Measurements from ENCODE around the gene ENG.
A peak's percentile ranks its signal among the peaks of the same experiment; 100 is the strongest.

Gene ENG

GRCh38 chr9:127860779-127861178 is 6.3 kb upstream of the ENG start:
- peaks cover 20% of the 10 kb centered on the region for H3K4me1 ChIP-seq
- no peaks in the 10 kb centered on the region for H3K27me3 ChIP-seq
- TF ChIP-seq, protein P1, sequence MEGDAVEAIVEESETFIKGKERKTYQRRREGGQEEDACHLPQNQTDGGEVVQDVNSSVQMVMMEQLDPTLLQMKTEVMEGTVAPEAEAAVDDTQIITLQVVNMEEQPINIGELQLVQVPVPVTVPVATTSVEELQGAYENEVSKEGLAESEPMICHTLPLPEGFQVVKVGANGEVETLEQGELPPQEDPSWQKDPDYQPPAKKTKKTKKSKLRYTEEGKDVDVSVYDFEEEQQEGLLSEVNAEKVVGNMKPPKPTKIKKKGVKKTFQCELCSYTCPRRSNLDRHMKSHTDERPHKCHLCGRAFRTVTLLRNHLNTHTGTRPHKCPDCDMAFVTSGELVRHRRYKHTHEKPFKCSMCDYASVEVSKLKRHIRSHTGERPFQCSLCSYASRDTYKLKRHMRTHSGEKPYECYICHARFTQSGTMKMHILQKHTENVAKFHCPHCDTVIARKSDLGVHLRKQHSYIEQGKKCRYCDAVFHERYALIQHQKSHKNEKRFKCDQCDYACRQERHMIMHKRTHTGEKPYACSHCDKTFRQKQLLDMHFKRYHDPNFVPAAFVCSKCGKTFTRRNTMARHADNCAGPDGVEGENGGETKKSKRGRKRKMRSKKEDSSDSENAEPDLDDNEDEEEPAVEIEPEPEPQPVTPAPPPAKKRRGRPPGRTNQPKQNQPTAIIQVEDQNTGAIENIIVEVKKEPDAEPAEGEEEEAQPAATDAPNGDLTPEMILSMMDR (IDR thresholded peaks at IDR 0.05; ENCODE audit: low read depth, low read length), result no peak
- H3K9me3 ChIP-seq, result no peaks in the 10 kb centered on the region
- H3K36me3 ChIP-seq, result peaks cover under 1% of the 10 kb centered on the region; the same call in 1 of the 2 replicates
- H3K4me3 ChIP-seq (ENCODE audit: low read depth, low read length), result no peak overlapping the region
- DNase-seq, result no peak

DNA sequence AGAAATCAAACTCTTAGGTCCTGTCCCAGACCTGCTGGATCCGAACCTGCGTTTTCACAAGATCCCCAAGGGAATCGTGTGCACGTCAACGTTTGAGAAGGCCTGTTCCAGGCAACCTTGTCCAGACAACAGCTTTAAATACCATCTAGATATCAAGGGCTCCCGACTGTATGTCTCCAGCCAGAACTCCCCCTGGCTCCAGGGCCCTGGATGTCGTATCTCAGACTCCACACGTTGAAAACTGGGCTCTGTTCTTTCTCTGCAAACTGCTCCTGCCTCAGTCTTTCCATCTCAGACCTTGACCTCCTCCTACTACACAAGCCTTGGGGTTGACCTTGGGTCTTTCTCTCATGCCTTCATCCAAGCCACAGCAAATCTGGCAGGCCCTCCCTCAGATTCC is 5.8 kb upstream of the ENG start:
- no peaks in the 10 kb centered on the region for H3K27me3 ChIP-seq
- peak; percentile 45 for DNase-seq
- H3K9me3 ChIP-seq, result no peaks in the 10 kb centered on the region
- H3K36me3 ChIP-seq, result no peaks in the 10 kb centered on the region
- H3K4me1 ChIP-seq, result peaks cover 17% of the 10 kb centered on the region
- TF ChIP-seq, protein P1 (IDR thresholded peaks at IDR 0.05; ENCODE audit: low read depth, low read length), result no peak
- H3K4me3 ChIP-seq (ENCODE audit: low read depth, low read length), result no peak overlapping the region

- Histone ChIP-seq H3K27me3 (no peaks in the 10 kb centered on the region), H3K9me3 (no peaks in the 10 kb centered on the region), H3K36me3 (no peaks in the 10 kb centered on the region), H3K4me3 (ENCODE audit: low read depth, low read length) (no peak overlapping the region), H3K4me1 (peaks cover 15% of the 10 kb centered on the region)
- peak; percentile 87 for DNase-seq
- TF ChIP-seq, protein P1 (IDR thresholded peaks at IDR 0.05; ENCODE audit: low read depth, low read length), result no peak
These were observed 3.6 kb upstream of the ENG start for GRCh38 chr9:127858041-127858512.

DNA sequence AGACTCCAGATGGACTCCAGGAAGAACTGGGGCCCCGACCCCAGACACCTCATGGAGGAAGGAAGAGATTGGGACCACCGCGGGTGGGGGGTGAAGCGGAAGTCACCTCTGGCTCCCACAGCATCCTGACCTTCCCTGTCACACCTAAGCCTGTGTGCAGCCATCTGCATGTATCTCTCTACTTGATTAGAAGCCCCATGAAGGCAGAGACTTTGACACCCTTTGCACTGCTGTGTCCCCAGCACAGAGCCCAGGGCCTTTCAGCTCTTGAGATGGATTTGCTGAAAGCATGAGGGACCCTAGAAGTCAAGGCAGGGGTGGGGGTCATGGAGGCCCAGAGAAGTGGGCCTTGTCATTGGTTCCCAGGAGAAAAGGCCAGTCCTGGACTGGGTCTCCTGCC is 2.8 kb upstream of the ENG start:
- no peak overlapping the region for H3K4me3 ChIP-seq (ENCODE audit: low read depth, low read length)
- no peaks in the 10 kb centered on the region for H3K9me3 ChIP-seq
- no peaks in the 10 kb centered on the region for H3K36me3 ChIP-seq
- peaks cover 10% of the 10 kb centered on the region for H3K4me1 ChIP-seq
- DNase-seq, result no peak
- no peaks in the 10 kb centered on the region for H3K27me3 ChIP-seq
- TF ChIP-seq, protein P1 (IDR thresholded peaks at IDR 0.05; ENCODE audit: low read depth, low read length), result no peak

DNA sequence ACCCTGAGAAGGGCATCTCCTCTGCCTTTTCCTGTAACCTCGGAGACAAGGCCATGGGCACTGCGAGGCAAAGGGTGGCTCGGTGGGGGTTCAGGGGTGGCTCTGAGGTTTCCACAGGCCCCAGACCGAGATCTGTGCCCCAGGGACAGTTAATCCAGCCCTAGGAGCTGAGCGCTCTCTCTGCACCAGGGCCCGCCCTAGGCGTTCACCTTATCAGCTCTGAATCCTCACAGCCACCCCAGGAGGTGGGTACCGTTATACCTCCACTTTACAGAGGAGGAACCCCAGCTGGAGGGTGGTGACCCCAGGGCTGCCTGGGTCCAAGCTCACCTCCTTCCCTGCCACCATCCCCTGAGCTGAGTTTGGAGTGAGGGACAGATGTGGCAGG is 2.3 kb upstream of the ENG start:
- Histone ChIP-seq H3K36me3 (no peaks in the 10 kb centered on the region), H3K4me3 (ENCODE audit: low read depth, low read length) (no peak overlapping the region), H3K27me3 (no peaks in the 10 kb centered on the region), H3K9me3 (no peaks in the 10 kb centered on the region), H3K4me1 (peaks cover 7% of the 10 kb centered on the region)
- DNase-seq, result no peak
- TF ChIP-seq, protein P1 (IDR thresholded peaks at IDR 0.05; ENCODE audit: low read depth, low read length), result no peak

DNA sequence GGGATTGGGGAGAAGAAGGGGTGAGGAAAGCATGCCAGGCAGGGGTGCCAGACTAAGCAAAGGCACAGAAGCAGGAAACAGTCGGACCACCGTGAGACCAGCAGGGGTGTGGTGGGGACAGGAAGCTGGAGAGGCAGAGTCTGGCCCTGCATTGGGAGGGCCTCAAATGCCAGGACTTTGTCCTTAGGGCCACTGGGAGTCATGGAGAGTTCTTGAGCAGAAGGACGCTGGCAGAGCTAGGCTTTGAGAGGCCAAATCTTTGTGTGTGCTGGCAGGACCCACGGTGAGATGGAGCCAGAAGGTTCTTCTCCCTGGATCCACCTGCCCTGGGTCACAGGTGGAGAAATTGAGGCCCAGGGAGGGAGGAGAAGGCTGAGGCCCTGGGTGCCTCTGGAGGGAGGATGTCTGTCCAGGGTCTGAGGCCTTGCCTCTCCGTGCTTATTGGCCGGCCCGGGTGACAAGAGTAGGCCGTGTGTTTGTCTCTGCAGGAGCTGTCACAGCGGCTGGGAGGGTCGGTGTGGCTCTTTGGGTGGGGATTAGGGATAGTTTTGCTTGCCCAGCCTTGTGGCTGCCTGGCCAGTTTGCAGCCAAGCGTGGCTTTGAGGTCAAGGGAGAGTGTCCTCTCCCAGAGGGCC is 1.8 kb upstream of the ENG start:
- DNase-seq, result no peak
- H3K36me3 ChIP-seq, result no peaks in the 10 kb centered on the region
- no peaks in the 10 kb centered on the region for H3K9me3 ChIP-seq
- H3K4me3 ChIP-seq (ENCODE audit: low read depth, low read length), result no peak overlapping the region
- H3K4me1 ChIP-seq, result peaks cover 7% of the 10 kb centered on the region
- TF ChIP-seq, protein P1 (IDR thresholded peaks at IDR 0.05; ENCODE audit: low read depth, low read length), result no peak
- H3K27me3 ChIP-seq, result no peaks in the 10 kb centered on the region
